CD4-positive, alpha-beta T cell treated with Interleukin-6 at 100 ng/mL for 8 hours (primary cell): ENCODE measurements around the gene MYLIP.
A peak's percentile ranks its signal among the peaks of the same experiment; 100 is the strongest.
"Not testable (repeated sequence)": the region's sequence is repeated elsewhere in the genome, so short reads cannot be mapped to it uniquely, and the experiment has no call there.

Experiments used
- DNase-seq: peaks from one replicate; pipeline ENCODE4 v3.0.0-alpha.2; 2020; ENCODE audit warnings: mixed read lengths, low spot score

Gene MYLIP

GRCh38 chr6:16174416-16175078 lies 45.7 kb downstream of the MYLIP start:
- no peak for DNase-seq

GRCh38 chr6:16176600-16176999 lies 47.7 kb downstream of the MYLIP start:
- not testable (repeated sequence) for DNase-seq

DNA sequence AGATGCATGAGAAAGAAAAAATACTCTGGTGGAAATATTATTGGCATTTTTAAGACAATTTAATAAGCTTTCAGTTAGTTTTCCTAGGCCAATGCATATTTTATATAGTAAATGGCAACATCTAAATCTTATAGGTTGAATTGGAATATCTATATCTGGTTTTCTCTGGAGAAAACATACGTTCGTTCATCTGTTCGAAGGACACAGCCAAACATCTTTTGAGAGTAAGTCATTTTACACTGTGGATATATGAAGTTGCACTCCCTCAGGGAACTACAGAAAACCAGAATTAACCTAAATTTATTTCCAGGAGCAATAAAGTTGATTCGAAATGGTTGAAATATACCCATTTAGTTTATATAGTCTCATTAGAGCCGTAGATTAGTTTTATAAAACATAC lies 49.0 kb downstream of the MYLIP start:
- no peak for DNase-seq

DNA sequence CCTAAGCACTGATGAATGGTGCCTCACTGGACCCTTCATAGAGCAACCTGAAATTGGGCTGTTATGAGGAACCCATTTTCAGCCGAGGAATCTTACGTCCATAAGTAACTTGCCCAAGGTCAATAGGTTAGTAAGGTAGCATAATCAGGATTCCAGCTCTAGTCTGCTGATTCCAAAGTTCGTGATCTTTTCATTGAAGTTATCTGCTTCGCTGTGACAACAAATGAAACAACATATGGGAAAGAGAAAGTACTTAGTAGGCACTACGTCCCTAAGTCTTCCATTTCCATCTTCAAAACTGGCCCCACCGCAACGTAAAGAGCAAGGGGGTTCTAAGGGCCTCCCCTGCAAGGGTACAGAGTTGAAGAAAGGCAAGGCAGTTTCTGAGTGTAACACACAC lies 49.5 kb downstream of the MYLIP start:
- no peak for DNase-seq

GRCh38 chr6:16179063-16179462 lies 50.2 kb downstream of the MYLIP start:
- no peak for DNase-seq

DNA sequence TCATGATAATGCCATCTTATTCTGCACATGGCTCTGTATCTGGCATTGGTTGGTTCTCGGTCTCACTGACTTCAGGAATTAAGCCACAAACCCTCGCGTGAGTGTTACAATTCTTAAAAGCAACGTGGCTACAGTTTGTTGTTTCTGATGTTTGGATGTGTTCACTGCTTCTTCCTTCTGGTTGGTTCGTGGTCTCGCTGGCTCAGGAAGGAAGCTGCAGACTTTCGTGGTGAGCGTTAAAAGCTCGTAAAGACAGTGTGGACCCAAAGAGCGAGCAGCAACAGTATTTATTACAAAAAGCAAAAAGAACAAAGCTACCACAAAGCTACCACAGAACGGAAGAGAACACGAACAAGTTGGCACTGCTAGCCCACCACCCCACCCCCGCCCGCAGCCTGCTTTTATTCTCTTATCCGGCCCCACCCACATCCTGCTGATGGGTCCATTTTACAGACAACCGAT lies 51.1 kb downstream of the MYLIP start:
- peak; percentile 79 for DNase-seq

DNA sequence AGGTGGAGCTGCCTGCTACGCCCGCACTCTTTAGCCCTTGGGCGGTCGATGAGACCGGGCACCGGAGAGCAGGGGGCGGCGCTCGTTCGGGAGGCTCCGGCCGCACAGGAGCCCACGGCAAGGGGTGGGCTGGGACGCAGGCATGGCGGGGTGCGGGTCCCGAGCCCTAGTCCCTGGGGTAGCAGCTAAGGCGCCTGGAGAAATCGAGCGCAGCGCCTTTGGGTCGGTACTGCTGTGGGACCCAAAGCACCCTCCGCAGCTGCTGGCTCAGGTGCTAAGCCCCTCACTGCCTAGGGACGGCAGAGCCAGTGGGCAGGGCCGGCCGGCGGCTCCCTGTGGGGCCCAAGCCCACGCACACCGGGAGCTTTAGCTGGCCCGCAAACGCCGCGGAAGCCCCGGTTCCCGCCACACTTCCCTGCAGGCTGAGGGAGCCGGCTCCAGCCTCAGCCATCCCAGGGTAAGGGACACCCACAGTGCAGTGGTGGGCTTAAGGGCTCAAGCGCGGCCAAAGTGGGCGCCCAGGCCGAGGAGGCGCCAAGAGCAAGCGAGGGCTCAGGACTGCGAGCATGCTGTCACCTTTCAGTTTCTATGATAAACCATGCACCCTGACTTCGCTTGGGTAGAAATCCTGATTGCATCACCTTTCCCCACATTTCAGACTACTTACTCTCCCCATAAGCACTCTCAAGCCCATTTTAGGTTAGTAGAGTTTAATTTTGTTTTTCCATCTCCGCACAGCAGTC lies 52.0 kb downstream of the MYLIP start:
- DNase-seq, result no peak

DNA sequence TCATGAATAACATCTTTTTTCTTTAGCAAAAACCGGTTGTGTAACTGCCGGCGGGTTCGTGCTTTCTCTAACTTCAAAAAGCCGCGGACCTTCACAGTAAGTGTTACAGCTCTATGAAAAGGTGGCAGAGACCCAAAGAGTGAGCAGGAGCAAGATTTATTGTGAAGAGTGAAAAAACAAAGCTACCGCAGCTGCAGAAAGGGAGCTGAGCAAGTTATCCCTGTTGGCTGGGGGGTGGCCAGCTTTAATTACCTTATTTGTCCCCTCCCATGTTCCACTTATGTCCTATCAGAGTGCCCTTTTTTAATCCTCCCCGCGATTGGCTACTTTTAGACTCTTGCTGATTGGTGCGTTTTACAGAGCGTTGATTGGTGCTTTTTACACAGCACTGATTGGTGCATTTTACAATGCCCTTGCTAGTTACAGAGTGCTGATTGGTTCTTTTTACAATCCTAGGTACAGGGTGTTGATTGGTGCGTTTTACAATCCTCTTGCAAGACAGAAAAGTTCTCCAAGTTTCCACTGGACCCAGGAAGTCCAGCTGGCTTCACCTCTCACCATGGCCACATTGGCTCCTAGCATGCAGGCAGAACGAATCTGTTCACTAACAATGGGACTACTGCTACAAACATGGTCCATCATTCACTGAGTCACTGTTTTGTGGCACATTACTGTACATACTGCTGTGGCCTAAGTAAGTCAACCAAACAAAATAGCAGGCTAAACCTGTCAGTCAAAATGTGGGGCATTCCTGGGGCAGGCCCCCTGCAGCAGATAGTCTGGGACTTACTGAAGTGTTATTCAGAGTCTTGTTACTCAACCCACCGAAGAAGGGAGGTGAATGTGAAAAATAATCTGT lies 52.8 kb downstream of the MYLIP start:
- no peak for DNase-seq

DNA sequence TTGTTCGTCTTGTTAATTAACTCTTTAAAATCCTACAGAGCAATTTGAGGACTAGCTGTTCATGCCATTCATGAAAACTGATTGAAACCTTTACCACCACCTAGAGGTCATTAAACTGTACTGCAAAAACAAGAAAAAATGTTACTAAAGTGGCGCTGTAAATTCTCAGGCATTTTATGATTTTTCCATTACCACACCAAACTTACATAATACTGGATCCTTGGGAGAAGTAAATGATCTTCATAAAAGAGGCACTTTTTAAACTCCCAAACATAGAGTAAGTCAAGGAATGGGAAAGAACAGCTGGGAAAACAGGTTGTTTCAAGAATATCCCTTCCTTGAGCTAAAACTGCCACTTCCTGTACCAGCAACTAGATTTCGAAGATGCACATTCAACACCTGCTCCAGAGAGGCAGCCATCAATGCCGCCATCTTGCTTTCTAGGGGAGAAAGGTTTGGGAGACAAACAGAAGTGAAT lies 54.3 kb downstream of the MYLIP start:
- DNase-seq, result peak; percentile 20

DNA sequence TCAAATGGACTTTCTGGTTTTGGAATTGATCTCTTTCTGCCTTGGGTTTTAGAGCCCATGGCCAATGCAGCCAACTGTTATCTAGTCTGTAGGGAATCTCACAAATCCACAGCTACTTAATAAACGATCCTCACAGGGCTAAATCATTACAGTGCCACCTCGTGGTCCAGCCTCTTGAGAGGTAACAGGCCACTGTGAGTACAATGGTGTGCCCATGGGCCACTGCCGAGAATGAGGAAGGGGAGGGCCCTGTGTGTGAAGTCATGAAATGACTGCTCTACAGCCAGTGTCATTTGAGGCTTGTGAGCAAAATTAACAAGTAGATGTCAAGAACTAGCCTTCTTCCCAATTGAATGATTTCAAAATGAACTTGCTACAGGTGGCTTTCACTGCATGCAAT lies 55.2 kb downstream of the MYLIP start:
- DNase-seq, result no peak

DNA sequence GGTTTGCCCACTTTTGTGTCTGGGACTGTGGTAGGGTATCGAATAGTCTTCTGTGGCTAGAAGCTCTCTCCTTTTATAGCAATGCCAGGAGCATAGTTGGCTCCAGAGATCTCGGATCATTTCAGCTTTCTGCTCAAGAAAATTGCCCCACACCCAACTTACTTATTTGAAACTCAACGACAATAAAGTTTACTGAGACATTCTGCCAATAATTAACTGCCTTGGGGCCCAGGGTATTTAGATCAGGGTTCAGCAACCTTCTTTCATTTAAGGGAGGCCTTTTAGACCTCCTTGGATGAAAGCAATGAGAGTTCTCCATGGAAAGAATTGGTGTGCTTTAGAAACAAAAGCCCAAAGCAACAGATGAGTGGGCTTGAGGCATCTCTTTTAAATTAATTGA lies 55.7 kb downstream of the MYLIP start:
- DNase-seq, result no peak

GRCh38 chr6:16187176-16187575 lies 58.3 kb downstream of the MYLIP start:
- no peak for DNase-seq

GRCh38 chr6:16190214-16190613 lies 61.3 kb downstream of the MYLIP start:
- no peak for DNase-seq

GRCh38 chr6:16196260-16196983 lies 67.5 kb downstream of the MYLIP start:
- no peak for DNase-seq

- DNase-seq, result no peak
These were observed 68.2 kb downstream of the MYLIP start for GRCh38 chr6:16196984-16197546.
